H1 (cell line): ENCODE results near the gene TSHZ2. TPM values are rescaled to one million over a fixed set of nuclear protein-coding genes. Genes with fewer than 3 reads are reported as not detected.

ENCODE experiments used
- CTCF ChIA-PET: fragments of 300-600 bp; sonication (Branson Sonifier 250); formaldehyde crosslinking; loops from one replicate; lab custom pipeline; 2021; ENCODE audit not compliant: partially characterized antibody; lab: Charles Lee
- POLR2A ChIA-PET: fragments of 300-600 bp; sonication (Branson Sonifier 250); formaldehyde crosslinking; loops from one replicate; lab custom pipeline; 2021; ENCODE audit warnings: inconsistent platforms; ENCODE audit not compliant: partially characterized antibody; lab: Charles Lee
- DNase-seq, 2 experiments: peaks; one replicate each; pipeline versions ENCODE4 v3.0.0 to v3.0.0-alpha.2; 2010 to 2022; ENCODE audit warnings: low spot score in 2 of 2, low read depth in 1 of 2, mixed read lengths in 1 of 2
- FAIRE-seq: peaks from 2 replicates; lab custom pipeline; 2011; peaks lifted over from hg19 to GRCh38; lab: Jason Lieb, UNC
- H2AFZ ChIP-seq: 2 replicates; pipeline ENCODE4 v1.8.1; 2012; ENCODE audit warnings: low read length, inconsistent platforms
- H2AK5ac ChIP-seq: 2 replicates; pipeline ENCODE4 v1.6.1; 2013; ENCODE audit warnings: low read depth, low read length
- H2BK120ac ChIP-seq: replicated peaks from 2 replicates; pipeline ENCODE3; 2013; ENCODE audit warnings: low read depth, low read length, inconsistent platforms
- H2BK12ac ChIP-seq: 2 replicates; pipeline ENCODE4 v1.6.1; 2013; ENCODE audit warnings: low read depth, low read length
- H2BK15ac ChIP-seq: 2 replicates; pipeline ENCODE4 v1.6.1; 2013; ENCODE audit warnings: low read length
- H2BK20ac ChIP-seq: 2 replicates; pipeline ENCODE4 v1.6.1; 2013; ENCODE audit warnings: low read length
- H2BK5ac ChIP-seq: 2 replicates; pipeline ENCODE4 v1.6.1; 2013; ENCODE audit warnings: low read depth, low read length
- H3K14ac ChIP-seq: 2 replicates; pipeline ENCODE4 v1.6.1; 2013; ENCODE audit warnings: inconsistent platforms; ENCODE audit not compliant: insufficient read length
- H3K18ac ChIP-seq: 2 replicates; pipeline ENCODE4 v1.6.1; 2013; ENCODE audit warnings: low read length; ENCODE audit errors: extremely low read depth
- H3K23ac ChIP-seq: 2 replicates; pipeline ENCODE4 v1.6.1; 2013; ENCODE audit warnings: inconsistent platforms; ENCODE audit not compliant: insufficient read length
- H3K23me2 ChIP-seq: 2 replicates; pipeline ENCODE4 v1.6.1; 2013; ENCODE audit warnings: low read depth, low read length
- H3K27ac ChIP-seq: 2 replicates; pipeline ENCODE4 v1.6.1; 2011; ENCODE audit warnings: low read depth, low read length, inconsistent platforms
- H3K27me3 ChIP-seq, 4 experiments: replicated peaks in 1 of 4; 1 replicate in 1 of 4; 2 replicates in 3 of 4; pipeline versions ENCODE4 v1.6.1 to v1.8.1; 2011 to 2013; ENCODE audit warnings: low read length in 3 of 4, mild to moderate bottlenecking in 3 of 4, inconsistent platforms in 2 of 4, mixed read lengths in 2 of 4, moderate library complexity in 1 of 4; ENCODE audit not compliant: control insufficient read depth in 3 of 4, insufficient read depth in 3 of 4; ENCODE audit errors: extremely low read depth in 1 of 4
- H3K36me3 ChIP-seq, 4 experiments: 2 replicates each; pipeline versions ENCODE4 v1.6.1 to v1.8.1; 2011 to 2013; ENCODE audit warnings: mild to moderate bottlenecking in 4 of 4, low read length in 3 of 4, moderate library complexity in 2 of 4, control low read depth in 1 of 4, inconsistent platforms in 1 of 4; ENCODE audit not compliant: insufficient read depth in 4 of 4, control insufficient read depth in 2 of 4
- H3K4ac ChIP-seq: replicated peaks from 2 replicates; pipeline ENCODE3; 2013; ENCODE audit warnings: low read length, low read depth, mixed read lengths, inconsistent platforms; ENCODE audit not compliant: insufficient read length
- H3K4me1 ChIP-seq, 4 experiments: replicated peaks in 1 of 4; 1 replicate in 1 of 4; 2 replicates in 3 of 4; pipeline versions ENCODE4 v1.6.1 to v1.8.1; 2011 to 2013; ENCODE audit warnings: low read length in 3 of 4, inconsistent platforms in 2 of 4, mixed read lengths in 1 of 4; ENCODE audit not compliant: insufficient read depth in 4 of 4, control insufficient read depth in 3 of 4
- H3K4me2 ChIP-seq, 2 experiments: 2 replicates each; pipeline versions ENCODE4 v1.6.1 to v1.8.1; 2011 to 2013; ENCODE audit warnings: low read depth in 2 of 2, low read length in 2 of 2, control low read depth in 1 of 2, inconsistent platforms in 1 of 2, mild to moderate bottlenecking in 1 of 2; ENCODE audit not compliant: insufficient read depth in 1 of 2
- H3K4me3 ChIP-seq, 4 experiments: fragments of 200-600, 300-600 bp in 1 of 4; sonication (generic), shearing (Covaris generic), sonication (Bioruptor Twin) in 1 of 4; 2 replicates each; pipeline versions ENCODE4 v1.5.1 to v1.8.1; 2011 to 2016; ENCODE audit warnings: low read length in 4 of 4, low read depth in 3 of 4, control low read depth in 2 of 4, inconsistent platforms in 2 of 4, mild to moderate bottlenecking in 2 of 4, mixed read lengths in 1 of 4, moderate library complexity in 1 of 4; ENCODE audit not compliant: insufficient read depth in 2 of 4; ENCODE audit errors: extremely low read depth in 1 of 4
- H3K56ac ChIP-seq: replicated peaks from 2 replicates; pipeline ENCODE3; 2013; ENCODE audit warnings: low read depth, mild to moderate bottlenecking, mixed read lengths, low read length, inconsistent platforms; ENCODE audit not compliant: insufficient read length
- H3K79me1 ChIP-seq: 2 replicates; pipeline ENCODE4 v1.6.1; 2013; ENCODE audit warnings: low read depth, low read length, control low read depth
- H3K79me2 ChIP-seq, 2 experiments: 2 replicates each; pipeline versions ENCODE4 v1.6.1 to v1.8.1; 2012 to 2013; ENCODE audit warnings: low read length in 2 of 2, mild to moderate bottlenecking in 2 of 2, inconsistent platforms in 1 of 2; ENCODE audit not compliant: insufficient read depth in 2 of 2, control insufficient read depth in 1 of 2
- H3K9ac ChIP-seq, 4 experiments: replicated peaks in 1 of 4; 1 replicate in 1 of 4; 2 replicates in 3 of 4; pipeline versions ENCODE4 v1.6.1 to v1.8.1; 2011 to 2013; ENCODE audit warnings: low read depth in 3 of 4, low read length in 3 of 4, control low read depth in 2 of 4, mild to moderate bottlenecking in 2 of 4, moderate library complexity in 2 of 4, inconsistent platforms in 1 of 4; ENCODE audit errors: extremely low read depth in 1 of 4
- H3K9me3 ChIP-seq, 2 experiments: 2 replicates each; pipeline versions ENCODE4 v1.6.1 to v1.8.1; 2012 to 2013; ENCODE audit warnings: mild to moderate bottlenecking in 2 of 2, moderate library complexity in 2 of 2, control low read depth in 1 of 2, inconsistent platforms in 1 of 2, low read depth in 1 of 2, low read length in 1 of 2, mixed read lengths in 1 of 2; ENCODE audit not compliant: insufficient read depth in 2 of 2
- H4K20me1 ChIP-seq, 2 experiments: replicated peaks in 1 of 2; 2 replicates each; pipeline versions ENCODE3 to v1.8.1; 2011 to 2013; ENCODE audit warnings: inconsistent platforms in 2 of 2, low read length in 2 of 2, mild to moderate bottlenecking in 1 of 2; ENCODE audit not compliant: insufficient read depth in 2 of 2, control insufficient read depth in 1 of 2
- H4K5ac ChIP-seq: 2 replicates; pipeline ENCODE4 v1.6.1; 2013; ENCODE audit warnings: low read length, low read depth, mixed read lengths, inconsistent platforms; ENCODE audit not compliant: insufficient read length
- H4K8ac ChIP-seq: 2 replicates; pipeline ENCODE4 v1.8.0; 2013; ENCODE audit warnings: mild to moderate bottlenecking, moderate library complexity, low read length, inconsistent platforms; ENCODE audit not compliant: insufficient read depth; ENCODE audit errors: extremely low read depth
- H4K91ac ChIP-seq: replicated peaks from 2 replicates; pipeline ENCODE3; 2013; ENCODE audit warnings: low read length, mixed read lengths, inconsistent platforms; ENCODE audit not compliant: insufficient read length
- FOSL1 ChIP-seq: IDR thresholded peaks from 2 replicates; pipeline ENCODE4 v1.6.1; 2011; ENCODE audit warnings: mild to moderate bottlenecking, low read depth, low read length, moderate library complexity; ENCODE audit not compliant: insufficient read depth
- NANOG ChIP-seq: IDR thresholded peaks from 2 replicates; pipeline ENCODE4 v1.6.1; 2011; ENCODE audit warnings: low read length, low read depth, mild to moderate bottlenecking, inconsistent platforms; ENCODE audit not compliant: insufficient read depth, poor library complexity, severe bottlenecking
- PHF8 ChIP-seq: fragments of 200-600 bp; sonication (generic); conservative IDR thresholded peaks from 2 replicates; pipeline ENCODE4 v1.7.1; 2012; ENCODE audit warnings: low read depth, mild to moderate bottlenecking, inconsistent platforms, low read length, moderate library complexity
- RNF2 ChIP-seq: fragments of 200-900, 300-1000 bp; sonication (generic); IDR thresholded peaks from 2 replicates; pipeline ENCODE4 v1.7.1; 2016; ENCODE audit warnings: borderline replicate concordance, low read depth, mild to moderate bottlenecking, antibody characterized with exemption, low read length; ENCODE audit not compliant: poor library complexity, severe bottlenecking; ENCODE audit errors: missing control alignments
- RXRA ChIP-seq: IDR thresholded peaks from 2 replicates; pipeline ENCODE4 v1.6.1; 2011; ENCODE audit warnings: low read depth, mild to moderate bottlenecking, low read length, moderate library complexity; ENCODE audit not compliant: insufficient read depth
- SIX5 ChIP-seq: IDR thresholded peaks from 2 replicates; pipeline ENCODE4 v1.6.1; 2011; ENCODE audit warnings: mild to moderate bottlenecking, low read depth, low read length
- TCF12 ChIP-seq: IDR thresholded peaks from 2 replicates; pipeline ENCODE4 v1.6.1; 2011; ENCODE audit warnings: low read depth, mild to moderate bottlenecking, low read length
- WGBS, 2 experiments: shearing (Covaris generic) in 1 of 2; methylation state at CpG; one replicate each; pipeline versions ENCODE4 v1.1.6 to v1.1.7; 2013 to 2015; ENCODE audit warnings: low lambda C conversion rate in 2 of 2, mixed read lengths in 2 of 2, inconsistent platforms in 1 of 2, low coverage in 1 of 2, missing lambda C conversion rate in 1 of 2; ENCODE audit not compliant: insufficient replicate concordance in 2 of 2, insufficient coverage in 1 of 2, insufficient read length in 1 of 2; ENCODE audit errors: extremely low coverage in 1 of 2, missing lambda C conversion rate in 1 of 2; 5-methylcytosine and 5-hydroxymethylcytosine counted together
- polyA plus RNA-seq, 7 experiments: library from polyadenylated mRNA; depleted of rRNA in 3 of 7; stranded (reverse) in 5 of 7; unstranded in 2 of 7; fragments of >200 nt in 5 of 7; fragments of 200-250 nt in 2 of 7; gene quantifications; 1 replicate in 5 of 7; 2 replicates in 1 of 7; 4 replicates in 1 of 7; pipeline versions ENCODE4 v1.2.1 to v1.2.3, GENCODE V29; 2011 to 2013; ENCODE audit warnings: missing spikeins in 2 of 7, mixed read lengths in 2 of 7
- total RNA-seq: library from RNA; stranded (reverse); fragmentation: NEBNext Ultra II Directional; extraction: Animal tissue kit (Norgen Biotek cat#: 25700); gene quantifications from 2 replicates; pipeline ENCODE4 v1.2.1, GENCODE V29; 2021
- TF ChIP-seq, protein P1 (sequence below): IDR thresholded peaks from 2 replicates; pipeline ENCODE4 v1.6.1; 2011; ENCODE audit warnings: low read length, improper control_type of control experiment

TSHZ2 gene
- total and polyA plus RNA-seq, 2 of the 8 experiments (the other 6 are each of a cell fraction or from before 2014, with no cell fraction given) = 0.14 to 0.30 TPM

DNA sequence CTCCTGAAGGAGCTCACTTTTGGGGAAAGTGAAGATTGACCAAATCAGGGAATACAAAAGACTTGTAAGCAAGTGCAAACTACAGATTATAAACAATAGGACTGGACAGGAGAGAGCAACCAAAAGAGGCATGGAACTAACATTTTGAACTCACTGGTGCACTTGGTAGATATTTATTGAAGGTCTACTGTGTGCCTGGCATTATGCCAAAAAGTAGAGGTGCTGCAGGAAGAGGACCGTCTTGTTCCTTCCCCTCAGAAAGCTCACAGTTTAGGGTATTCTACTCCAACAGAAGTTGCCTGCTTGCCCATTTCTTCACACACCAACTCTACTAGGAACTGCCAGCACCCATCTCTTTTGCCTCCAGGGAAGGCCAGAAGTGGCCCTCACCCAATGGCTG lies 10.0 kb upstream of the TSHZ2 start:
- Histone ChIP-seq H4K91ac (no peak overlapping the region), H4K8ac (no peak overlapping the region), H3K79me2 (no peaks in the 10 kb centered on the region), H3K27me3 (no peaks in the 10 kb centered on the region), H3K4me2 (no peak overlapping the region), H4K5ac (no peak overlapping the region), H3K4me1 (peaks cover 0 to 3% (median 1%) of the 10 kb centered on the region in 4 experiments; a peak in 1 of 7 replicates), H3K9ac (no peak overlapping the region), H4K20me1 (no peaks in the 10 kb centered on the region), H3K23ac (no peak overlapping the region), H2BK12ac (no peak overlapping the region), H2AFZ (no peak overlapping the region), H3K14ac (no peak overlapping the region), H3K36me3 (no peaks in the 10 kb centered on the region), H3K4ac (no peak overlapping the region), H3K27ac (no peak overlapping the region), H3K23me2 (no peaks in the 10 kb centered on the region), H3K79me1 (no peaks in the 10 kb centered on the region), H2BK5ac (no peak overlapping the region), H2BK20ac (no peak overlapping the region), H3K9me3 (no peaks in the 10 kb centered on the region), H3K56ac (no peak overlapping the region), H2BK15ac (no peak overlapping the region), H3K18ac (no peak overlapping the region), H2BK120ac (no peak overlapping the region), H3K4me3 (no peak overlapping the region), H2AK5ac (no peak overlapping the region)
- TF ChIP-seq RNF2 (no peak), NANOG (no peak), SIX5 (no peak), PHF8 (no peak), FOSL1 (no peak), RXRA (no peak), TCF12 (no peak)
- TF ChIP-seq, protein P1, sequence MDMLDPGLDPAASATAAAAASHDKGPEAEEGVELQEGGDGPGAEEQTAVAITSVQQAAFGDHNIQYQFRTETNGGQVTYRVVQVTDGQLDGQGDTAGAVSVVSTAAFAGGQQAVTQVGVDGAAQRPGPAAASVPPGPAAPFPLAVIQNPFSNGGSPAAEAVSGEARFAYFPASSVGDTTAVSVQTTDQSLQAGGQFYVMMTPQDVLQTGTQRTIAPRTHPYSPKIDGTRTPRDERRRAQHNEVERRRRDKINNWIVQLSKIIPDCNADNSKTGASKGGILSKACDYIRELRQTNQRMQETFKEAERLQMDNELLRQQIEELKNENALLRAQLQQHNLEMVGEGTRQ = no peak
- WGBS, 2 experiments = 78% methylated on average over 1 of the region's 1 CpG; no CpG with 5 or more reads in 1 of the 2 experiments
- ChIA-PET CTCF (interaction anchor here (1.1 kb wide), 1 partner anchor 104 kb away, joined by 3 read pairs; no protein-coding TSS in a partner anchor), POLR2A (interaction anchor here (0.6 kb wide), 1 partner anchor 37 kb away, joined by 3 read pairs; no protein-coding TSS in a partner anchor)
- no peak for FAIRE-seq
- no peak for DNase-seq
